ENCODE data around the gene POSTN.

DNA sequence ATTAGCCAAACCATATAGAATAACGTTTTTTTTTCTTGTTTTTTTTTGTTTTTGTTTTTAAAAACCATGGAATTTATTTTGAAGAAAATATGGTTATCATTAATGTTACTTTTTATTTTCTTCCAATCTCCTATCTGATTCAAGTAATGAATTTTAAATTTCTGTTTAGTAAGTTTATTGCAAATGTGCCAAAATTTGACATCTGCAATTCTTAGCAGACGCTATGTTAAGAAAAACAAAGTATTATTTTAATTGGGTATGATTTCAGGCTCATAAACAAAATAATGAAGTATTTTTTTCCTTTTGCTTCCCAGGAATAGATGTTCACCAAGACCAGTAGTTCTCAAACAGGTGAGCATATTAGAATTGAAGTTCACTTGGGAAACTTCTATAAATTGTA, 63.1 kb downstream of the POSTN start:
- TF ChIP-seq CTCF (conservative IDR thresholded peaks at IDR 0.05 in 1 of 2, IDR thresholded peaks at IDR 0.05 in 1 of 2; ENCODE audit: extremely low read depth in 1 of 2, insufficient read depth in 1 of 2, low read depth in 1 of 2, low read length in 2 of 2) (no peak), EZH2 (IDR thresholded peaks at IDR 0.05; ENCODE audit: borderline replicate concordance, low read length) (no peak)
